HEK293 (cell line): Measurements from ENCODE around the gene FCHSD1.

Experiments
- CTCF ChIA-PET: fragments of 350-600 bp; formaldehyde crosslinking; extraction: SDS; loops from one replicate; lab custom pipeline; 2021; ENCODE audit warnings: antibody characterized with exemption; lab: Yijun Ruan, JAX
- POLR2A ChIA-PET: fragments of 300-600 bp; formaldehyde crosslinking; extraction: SDS; loops from one replicate; lab custom pipeline; 2020; ENCODE audit warnings: antibody characterized with exemption, inconsistent platforms; lab: Yijun Ruan, JAX
- H3K27ac ChIP-seq: fragments of 200-500 bp; sonication (Bioruptor generic); 2 replicates; pipeline ENCODE4 v1.5.1; 2014; ENCODE audit warnings: low read depth, low read length, control low read depth, inconsistent platforms; ENCODE audit errors: extremely low read depth
- H3K36me3 ChIP-seq, 2 experiments: fragments of 200-500 bp in 1 of 2; sonication (Bioruptor generic) in 1 of 2; 1 replicate in 1 of 2; 2 replicates in 1 of 2; pipeline ENCODE4 v1.5.1; 2014 to 2017; ENCODE audit warnings: inconsistent platforms in 2 of 2, low read length in 2 of 2; ENCODE audit not compliant: control insufficient read depth in 2 of 2, insufficient read depth in 1 of 2
- H3K4me1 ChIP-seq: fragments of 200-500 bp; sonication (Bioruptor generic); 2 replicates; pipeline ENCODE4 v1.5.1; 2014; ENCODE audit warnings: mild to moderate bottlenecking, low read length, inconsistent platforms; ENCODE audit not compliant: control insufficient read depth, insufficient read depth
- H3K4me3 ChIP-seq: 2 replicates; pipeline ENCODE4 v1.5.1; 2011; ENCODE audit warnings: low read depth, mild to moderate bottlenecking, control low read depth, low read length, moderate library complexity
- H3K9me3 ChIP-seq: fragments of 200-500 bp; sonication (Bioruptor generic); 2 replicates; pipeline ENCODE4 v1.5.1; 2014; ENCODE audit warnings: low read depth, low read length, inconsistent platforms; ENCODE audit not compliant: control insufficient read depth, insufficient read depth
- HOXD13 ChIP-seq: sonication (generic); formaldehyde crosslinking; IDR thresholded peaks from 2 replicates; pipeline ENCODE4 v1.8.0; 2022; ENCODE audit warnings: missing genetic modification reagents, borderline replicate concordance
- KLF7 ChIP-seq: fragments of 450-650 bp; formaldehyde crosslinking; IDR thresholded peaks from 2 replicates; pipeline ENCODE4 v1.5.1; 2016; ENCODE audit warnings: missing biosample characterization, missing genetic modification characterization, borderline replicate concordance
- MYNN ChIP-seq: fragments of 450-650 bp; formaldehyde crosslinking; IDR thresholded peaks from 2 replicates; pipeline ENCODE4 v1.5.1; 2016; ENCODE audit warnings: missing biosample characterization, missing genetic modification characterization, borderline replicate concordance
- SP2 ChIP-seq: fragments of 450-650 bp; formaldehyde crosslinking; IDR thresholded peaks from 2 replicates; pipeline ENCODE4 v1.5.1; 2016; ENCODE audit warnings: missing biosample characterization, missing genetic modification characterization
- ZNF302 ChIP-seq: fragments of 450-650 bp; formaldehyde crosslinking; IDR thresholded peaks from 2 replicates; pipeline ENCODE4 v1.5.1; 2016; ENCODE audit warnings: missing biosample characterization, missing genetic modification characterization, low read depth
- ZNF544 ChIP-seq: fragments of 450-650 bp; formaldehyde crosslinking; IDR thresholded peaks from 2 replicates; pipeline ENCODE4 v1.5.0; 2017; ENCODE audit warnings: missing biosample characterization, missing genetic modification characterization
- ZNF571 ChIP-seq: fragments of 450-650 bp; formaldehyde crosslinking; IDR thresholded peaks from 2 replicates; pipeline ENCODE4 v1.5.0; 2017; ENCODE audit warnings: missing biosample characterization, missing genetic modification characterization
- ZNF610 ChIP-seq: fragments of 450-650 bp; formaldehyde crosslinking; IDR thresholded peaks from 2 replicates; pipeline ENCODE4 v1.5.1; 2016; ENCODE audit warnings: missing biosample characterization, missing genetic modification characterization, borderline replicate concordance
- ZNF677 ChIP-seq: fragments of 450-650 bp; IDR thresholded peaks from 2 replicates; pipeline ENCODE4 v1.5.0; 2018; ENCODE audit warnings: missing biosample characterization, mild to moderate bottlenecking, missing genetic modification characterization, moderate library complexity
- ZNF785 ChIP-seq: fragments of 450-650 bp; formaldehyde crosslinking; IDR thresholded peaks from 2 replicates; pipeline ENCODE4 v1.5.1; 2016; ENCODE audit warnings: missing biosample characterization, missing genetic modification characterization
- TF ChIP-seq, protein P1 (sequence below): fragments of 450-650 bp; formaldehyde crosslinking; IDR thresholded peaks from 2 replicates; pipeline ENCODE4 v1.5.1; 2016; ENCODE audit warnings: missing biosample characterization, missing genetic modification characterization
- TF ChIP-seq, protein P2 (sequence below): fragments of 450-650 bp; formaldehyde crosslinking; conservative IDR thresholded peaks from 2 replicates; pipeline ENCODE4 v1.5.1; 2016; ENCODE audit warnings: low read depth, missing biosample characterization, missing genetic modification characterization
- TF ChIP-seq, protein P3 (sequence below): fragments of 450-650 bp; formaldehyde crosslinking; IDR thresholded peaks from 2 replicates; pipeline ENCODE4 v1.5.1; 2016; ENCODE audit warnings: missing biosample characterization, missing genetic modification characterization
- TF ChIP-seq, protein P4 (sequence below): fragments of 450-650 bp; formaldehyde crosslinking; IDR thresholded peaks from 2 replicates; pipeline ENCODE4; 2016; ENCODE audit warnings: missing biosample characterization, missing genetic modification characterization
- TF ChIP-seq, protein P5 (sequence below): fragments of 450-650 bp; formaldehyde crosslinking; IDR thresholded peaks from 2 replicates; pipeline ENCODE4 v1.5.1; 2016; ENCODE audit warnings: missing biosample characterization, missing genetic modification characterization
- TF ChIP-seq, protein P6 (sequence below): fragments of 450-650 bp; formaldehyde crosslinking; conservative IDR thresholded peaks from 2 replicates; pipeline ENCODE4 v1.5.1; 2016; ENCODE audit warnings: low read depth, missing biosample characterization, missing genetic modification characterization

The FCHSD1 gene

DNA sequence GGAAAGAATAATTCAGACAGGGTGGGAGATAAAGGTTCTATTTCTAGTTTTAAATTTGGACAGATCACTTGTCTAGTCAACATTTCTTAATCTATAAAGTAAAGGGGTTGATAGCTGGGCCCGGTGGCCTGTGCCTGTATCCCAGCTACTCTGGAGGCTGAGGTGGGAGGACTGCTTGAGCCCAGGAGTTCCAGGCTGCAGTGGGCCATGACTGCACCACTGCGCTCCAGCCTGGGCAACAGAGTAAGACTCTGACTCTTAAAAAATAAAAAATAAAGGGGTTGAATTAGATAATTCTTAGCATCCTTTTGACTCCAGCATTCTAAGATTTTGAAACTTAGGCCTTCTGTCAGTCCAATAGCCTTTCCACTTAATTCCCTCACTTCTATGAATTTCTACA, 43.2 kb downstream of the FCHSD1 start (continued):
- TF ChIP-seq, protein P1, sequence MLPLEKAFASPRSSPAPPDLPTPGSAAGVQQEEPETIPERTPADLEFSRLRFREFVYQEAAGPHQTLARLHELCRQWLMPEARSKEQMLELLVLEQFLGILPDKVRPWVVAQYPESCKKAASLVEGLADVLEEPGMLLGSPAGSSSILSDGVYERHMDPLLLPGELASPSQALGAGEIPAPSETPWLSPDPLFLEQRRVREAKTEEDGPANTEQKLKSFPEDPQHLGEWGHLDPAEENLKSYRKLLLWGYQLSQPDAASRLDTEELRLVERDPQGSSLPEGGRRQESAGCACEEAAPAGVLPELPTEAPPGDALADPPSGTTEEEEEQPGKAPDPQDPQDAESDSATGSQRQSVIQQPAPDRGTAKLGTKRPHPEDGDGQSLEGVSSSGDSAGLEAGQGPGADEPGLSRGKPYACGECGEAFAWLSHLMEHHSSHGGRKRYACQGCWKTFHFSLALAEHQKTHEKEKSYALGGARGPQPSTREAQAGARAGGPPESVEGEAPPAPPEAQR (tag by site-specific recombination) = no peak
- TF ChIP-seq, protein P2, sequence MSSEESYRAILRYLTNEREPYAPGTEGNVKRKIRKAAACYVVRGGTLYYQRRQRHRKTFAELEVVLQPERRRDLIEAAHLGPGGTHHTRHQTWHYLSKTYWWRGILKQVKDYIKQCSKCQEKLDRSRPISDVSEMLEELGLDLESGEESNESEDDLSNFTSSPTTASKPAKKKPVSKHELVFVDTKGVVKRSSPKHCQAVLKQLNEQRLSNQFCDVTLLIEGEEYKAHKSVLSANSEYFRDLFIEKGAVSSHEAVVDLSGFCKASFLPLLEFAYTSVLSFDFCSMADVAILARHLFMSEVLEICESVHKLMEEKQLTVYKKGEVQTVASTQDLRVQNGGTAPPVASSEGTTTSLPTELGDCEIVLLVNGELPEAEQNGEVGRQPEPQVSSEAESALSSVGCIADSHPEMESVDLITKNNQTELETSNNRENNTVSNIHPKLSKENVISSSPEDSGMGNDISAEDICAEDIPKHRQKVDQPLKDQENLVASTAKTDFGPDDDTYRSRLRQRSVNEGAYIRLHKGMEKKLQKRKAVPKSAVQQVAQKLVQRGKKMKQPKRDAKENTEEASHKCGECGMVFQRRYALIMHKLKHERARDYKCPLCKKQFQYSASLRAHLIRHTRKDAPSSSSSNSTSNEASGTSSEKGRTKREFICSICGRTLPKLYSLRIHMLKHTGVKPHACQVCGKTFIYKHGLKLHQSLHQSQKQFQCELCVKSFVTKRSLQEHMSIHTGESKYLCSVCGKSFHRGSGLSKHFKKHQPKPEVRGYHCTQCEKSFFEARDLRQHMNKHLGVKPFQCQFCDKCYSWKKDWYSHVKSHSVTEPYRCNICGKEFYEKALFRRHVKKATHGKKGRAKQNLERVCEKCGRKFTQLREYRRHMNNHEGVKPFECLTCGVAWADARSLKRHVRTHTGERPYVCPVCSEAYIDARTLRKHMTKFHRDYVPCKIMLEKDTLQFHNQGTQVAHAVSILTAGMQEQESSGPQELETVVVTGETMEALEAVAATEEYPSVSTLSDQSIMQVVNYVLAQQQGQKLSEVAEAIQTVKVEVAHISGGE (tag by site-specific recombination) = no peak
- TF ChIP-seq ZNF785 (tag by site-specific recombination) = no peak

DNA sequence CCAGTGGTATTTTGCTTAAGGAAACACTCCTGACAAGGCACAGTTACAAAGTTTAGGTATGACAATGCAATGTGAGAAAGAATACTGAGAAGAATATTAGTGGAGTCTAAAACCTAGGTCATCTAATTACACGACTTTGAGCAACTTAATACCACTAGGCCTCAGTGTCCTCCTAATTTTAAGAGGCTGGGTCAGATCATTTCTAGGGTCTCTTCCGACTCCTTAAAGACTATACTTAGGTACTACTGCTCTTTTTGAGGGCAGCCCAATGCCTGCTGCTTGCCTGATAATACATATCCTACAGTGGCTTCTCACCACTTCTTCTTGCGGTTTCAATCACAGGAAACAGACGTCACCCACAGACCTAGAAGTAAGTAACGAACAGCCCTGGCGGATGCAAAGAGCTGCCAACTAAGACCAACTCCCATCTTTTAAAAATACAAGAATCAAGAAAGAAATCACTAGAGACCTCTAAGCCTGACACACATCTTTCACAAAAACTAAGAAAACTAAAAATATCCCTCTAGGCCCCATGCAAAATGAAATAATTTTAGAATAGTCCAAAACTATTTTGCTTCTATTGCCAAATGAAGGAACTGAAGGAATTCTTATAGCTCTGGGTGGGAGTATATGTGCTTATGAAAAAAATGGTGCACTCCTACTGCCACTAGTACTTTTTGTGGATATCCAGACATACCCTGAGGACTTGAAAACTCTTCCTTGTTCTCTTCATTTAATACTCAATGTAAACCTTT, 45.5 kb downstream of the FCHSD1 start:
- ChIA-PET CTCF (interaction anchor here (1.6 to 3.7 kb wide), 2 partner anchors 12 to 38 kb away, joined by 3 to 25 read pairs; partner anchors contain the start of gene DIAPH1), POLR2A (interaction anchor here (1.6 kb wide), 1 partner anchor 31 kb away, joined by 4 read pairs; the partner anchor contains the start of gene RELL2)
- Histone ChIP-seq H3K27ac (no peak overlapping the region), H3K9me3 (no peaks in the 10 kb centered on the region), H3K4me1 (0 out of 2 replicates have a peak, but pooled peaks cover 4% of the 10 kb centered on the region), H3K4me3 (no peak overlapping the region), H3K36me3 (no peaks in the 10 kb centered on the region)
- no peak for TF ChIP-seq HOXD13 (CRISPR knock-in tag)
- TF ChIP-seq ZNF571 (tag by site-specific recombination) = no peak
- TF ChIP-seq ZNF302 (tag by site-specific recombination) = no peak
- TF ChIP-seq, protein P3, sequence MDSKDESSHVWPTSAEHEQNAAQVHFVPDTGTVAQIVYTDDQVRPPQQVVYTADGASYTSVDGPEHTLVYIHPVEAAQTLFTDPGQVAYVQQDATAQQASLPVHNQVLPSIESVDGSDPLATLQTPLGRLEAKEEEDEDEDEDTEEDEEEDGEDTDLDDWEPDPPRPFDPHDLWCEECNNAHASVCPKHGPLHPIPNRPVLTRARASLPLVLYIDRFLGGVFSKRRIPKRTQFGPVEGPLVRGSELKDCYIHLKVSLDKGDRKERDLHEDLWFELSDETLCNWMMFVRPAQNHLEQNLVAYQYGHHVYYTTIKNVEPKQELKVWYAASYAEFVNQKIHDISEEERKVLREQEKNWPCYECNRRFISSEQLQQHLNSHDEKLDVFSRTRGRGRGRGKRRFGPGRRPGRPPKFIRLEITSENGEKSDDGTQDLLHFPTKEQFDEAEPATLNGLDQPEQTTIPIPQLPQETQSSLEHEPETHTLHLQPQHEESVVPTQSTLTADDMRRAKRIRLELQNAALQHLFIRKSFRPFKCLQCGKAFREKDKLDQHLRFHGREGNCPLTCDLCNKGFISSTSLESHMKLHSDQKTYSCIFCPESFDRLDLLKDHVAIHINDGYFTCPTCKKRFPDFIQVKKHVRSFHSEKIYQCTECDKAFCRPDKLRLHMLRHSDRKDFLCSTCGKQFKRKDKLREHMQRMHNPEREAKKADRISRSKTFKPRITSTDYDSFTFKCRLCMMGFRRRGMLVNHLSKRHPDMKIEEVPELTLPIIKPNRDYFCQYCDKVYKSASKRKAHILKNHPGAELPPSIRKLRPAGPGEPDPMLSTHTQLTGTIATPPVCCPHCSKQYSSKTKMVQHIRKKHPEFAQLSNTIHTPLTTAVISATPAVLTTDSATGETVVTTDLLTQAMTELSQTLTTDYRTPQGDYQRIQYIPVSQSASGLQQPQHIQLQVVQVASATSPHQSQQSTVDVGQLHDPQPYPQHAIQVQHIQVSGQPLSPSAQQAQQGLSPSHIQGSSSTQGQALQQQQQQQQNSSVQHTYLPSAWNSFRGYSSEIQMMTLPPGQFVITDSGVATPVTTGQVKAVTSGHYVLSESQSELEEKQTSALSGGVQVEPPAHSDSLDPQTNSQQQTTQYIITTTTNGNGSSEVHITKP (tag by site-specific recombination) = no peak
- TF ChIP-seq, protein P4, sequence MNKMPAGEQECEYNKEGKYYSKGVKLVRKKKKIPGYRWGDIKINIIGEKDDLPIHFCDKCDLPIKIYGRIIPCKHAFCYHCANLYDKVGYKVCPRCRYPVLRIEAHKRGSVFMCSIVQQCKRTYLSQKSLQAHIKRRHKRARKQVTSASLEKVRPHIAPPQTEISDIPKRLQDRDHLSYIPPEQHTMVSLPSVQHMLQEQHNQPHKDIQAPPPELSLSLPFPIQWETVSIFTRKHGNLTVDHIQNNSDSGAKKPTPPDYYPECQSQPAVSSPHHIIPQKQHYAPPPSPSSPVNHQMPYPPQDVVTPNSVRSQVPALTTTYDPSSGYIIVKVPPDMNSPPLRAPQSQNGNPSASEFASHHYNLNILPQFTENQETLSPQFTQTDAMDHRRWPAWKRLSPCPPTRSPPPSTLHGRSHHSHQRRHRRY = no peak
- TF ChIP-seq, protein P5, sequence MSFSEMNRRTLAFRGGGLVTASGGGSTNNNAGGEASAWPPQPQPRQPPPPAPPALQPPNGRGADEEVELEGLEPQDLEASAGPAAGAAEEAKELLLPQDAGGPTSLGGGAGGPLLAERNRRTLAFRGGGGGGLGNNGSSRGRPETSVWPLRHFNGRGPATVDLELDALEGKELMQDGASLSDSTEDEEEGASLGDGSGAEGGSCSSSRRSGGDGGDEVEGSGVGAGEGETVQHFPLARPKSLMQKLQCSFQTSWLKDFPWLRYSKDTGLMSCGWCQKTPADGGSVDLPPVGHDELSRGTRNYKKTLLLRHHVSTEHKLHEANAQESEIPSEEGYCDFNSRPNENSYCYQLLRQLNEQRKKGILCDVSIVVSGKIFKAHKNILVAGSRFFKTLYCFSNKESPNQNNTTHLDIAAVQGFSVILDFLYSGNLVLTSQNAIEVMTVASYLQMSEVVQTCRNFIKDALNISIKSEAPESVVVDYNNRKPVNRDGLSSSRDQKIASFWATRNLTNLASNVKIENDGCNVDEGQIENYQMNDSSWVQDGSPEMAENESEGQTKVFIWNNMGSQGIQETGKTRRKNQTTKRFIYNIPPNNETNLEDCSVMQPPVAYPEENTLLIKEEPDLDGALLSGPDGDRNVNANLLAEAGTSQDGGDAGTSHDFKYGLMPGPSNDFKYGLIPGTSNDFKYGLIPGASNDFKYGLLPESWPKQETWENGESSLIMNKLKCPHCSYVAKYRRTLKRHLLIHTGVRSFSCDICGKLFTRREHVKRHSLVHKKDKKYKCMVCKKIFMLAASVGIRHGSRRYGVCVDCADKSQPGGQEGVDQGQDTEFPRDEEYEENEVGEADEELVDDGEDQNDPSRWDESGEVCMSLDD (tag by site-specific recombination) = no peak
- no peak for TF ChIP-seq ZNF544 (tag by site-specific recombination)
- TF ChIP-seq, protein P6, sequence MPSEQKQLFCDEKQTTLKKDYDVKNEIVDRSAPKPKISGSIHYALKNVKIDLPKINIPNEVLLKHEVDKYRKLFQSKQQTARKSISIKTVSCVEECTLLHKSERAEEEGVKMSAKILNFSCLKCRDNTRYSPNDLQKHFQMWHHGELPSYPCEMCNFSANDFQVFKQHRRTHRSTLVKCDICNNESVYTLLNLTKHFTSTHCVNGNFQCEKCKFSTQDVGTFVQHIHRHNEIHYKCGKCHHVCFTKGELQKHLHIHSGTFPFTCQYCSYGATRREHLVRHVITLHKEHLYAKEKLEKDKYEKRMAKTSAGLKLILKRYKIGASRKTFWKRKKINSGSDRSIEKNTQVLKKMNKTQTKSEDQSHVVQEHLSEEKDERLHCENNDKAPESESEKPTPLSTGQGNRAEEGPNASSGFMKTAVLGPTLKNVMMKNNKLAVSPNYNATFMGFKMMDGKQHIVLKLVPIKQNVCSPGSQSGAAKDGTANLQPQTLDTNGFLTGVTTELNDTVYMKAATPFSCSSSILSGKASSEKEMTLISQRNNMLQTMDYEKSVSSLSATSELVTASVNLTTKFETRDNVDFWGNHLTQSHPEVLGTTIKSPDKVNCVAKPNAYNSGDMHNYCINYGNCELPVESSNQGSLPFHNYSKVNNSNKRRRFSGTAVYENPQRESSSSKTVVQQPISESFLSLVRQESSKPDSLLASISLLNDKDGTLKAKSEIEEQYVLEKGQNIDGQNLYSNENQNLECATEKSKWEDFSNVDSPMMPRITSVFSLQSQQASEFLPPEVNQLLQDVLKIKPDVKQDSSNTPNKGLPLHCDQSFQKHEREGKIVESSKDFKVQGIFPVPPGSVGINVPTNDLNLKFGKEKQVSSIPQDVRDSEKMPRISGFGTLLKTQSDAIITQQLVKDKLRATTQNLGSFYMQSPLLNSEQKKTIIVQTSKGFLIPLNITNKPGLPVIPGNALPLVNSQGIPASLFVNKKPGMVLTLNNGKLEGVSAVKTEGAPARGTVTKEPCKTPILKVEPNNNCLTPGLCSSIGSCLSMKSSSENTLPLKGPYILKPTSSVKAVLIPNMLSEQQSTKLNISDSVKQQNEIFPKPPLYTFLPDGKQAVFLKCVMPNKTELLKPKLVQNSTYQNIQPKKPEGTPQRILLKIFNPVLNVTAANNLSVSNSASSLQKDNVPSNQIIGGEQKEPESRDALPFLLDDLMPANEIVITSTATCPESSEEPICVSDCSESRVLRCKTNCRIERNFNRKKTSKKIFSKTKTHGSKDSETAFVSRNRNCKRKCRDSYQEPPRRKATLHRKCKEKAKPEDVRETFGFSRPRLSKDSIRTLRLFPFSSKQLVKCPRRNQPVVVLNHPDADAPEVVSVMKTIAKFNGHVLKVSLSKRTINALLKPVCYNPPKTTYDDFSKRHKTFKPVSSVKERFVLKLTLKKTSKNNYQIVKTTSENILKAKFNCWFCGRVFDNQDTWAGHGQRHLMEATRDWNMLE (tag by site-specific recombination) = no peak
- no peak for TF ChIP-seq ZNF610 (tag by site-specific recombination)
- TF ChIP-seq SP2 (tag by site-specific recombination) = no peak
- no peak for TF ChIP-seq KLF7
- no peak for TF ChIP-seq MYNN (tag by site-specific recombination)
- TF ChIP-seq ZNF677 (tag by site-specific recombination) = no peak
